NCI-H1694 treated with DMSO at 0.1 percent for 48 hours (cell line): ENCODE measurements around the gene ZNF135.

ENCODE experiments used
- DNase-seq: peaks from one replicate; lab custom pipeline; 2025; lab: John Stamatoyannopoulos, UW

The ZNF135 gene

GRCh38 chr19:58059003-58059670, at the start of gene ZNF135:
Gene ZNF135 (plus strand): TSS chr19:58059282. CDS start chr19:58060003, 721 bp downstream.
- DNase-seq, result no peak

- no peak for DNase-seq
These were observed 49.8 kb upstream of the ZNF135 start for GRCh38 chr19:58009301-58009665.

- DNase-seq, result peak; percentile 10
These were observed 49.3 kb upstream of the ZNF135 start for GRCh38 chr19:58009666-58010301.

GRCh38 chr19:58010507-58010906, 48.6 kb upstream of the ZNF135 start:
- DNase-seq, result no peak

- DNase-seq, result no peak
These were observed 44.9 kb upstream of the ZNF135 start for GRCh38 chr19:58014141-58014540.

GRCh38 chr19:58020129-58020528, 39.0 kb upstream of the ZNF135 start:
- no peak for DNase-seq

- DNase-seq, result no peak
These were observed 37.4 kb upstream of the ZNF135 start for GRCh38 chr19:58021541-58022282.

GRCh38 chr19:58022283-58022660, 36.8 kb upstream of the ZNF135 start:
- no peak for DNase-seq

GRCh38 chr19:58024661-58025060, 34.4 kb upstream of the ZNF135 start:
- DNase-seq, result no peak

- DNase-seq, result no peak
These were observed 25.2 kb upstream of the ZNF135 start, which contains the start of gene ZSCAN1 for GRCh38 chr19:58033741-58034476. Gene ZSCAN1 (plus strand): TSS chr19:58034025. CDS start chr19:58037837, 3,812 bp downstream.

- no peak for DNase-seq
These were observed 24.6 kb upstream of the ZNF135 start for GRCh38 chr19:58034477-58034793.

- DNase-seq, result no peak
These were observed 23.2 kb upstream of the ZNF135 start for GRCh38 chr19:58035863-58036262.

- no peak for DNase-seq
These were observed 21.0 kb upstream of the ZNF135 start for GRCh38 chr19:58037927-58038687.

- no peak for DNase-seq
These were observed 20.3 kb upstream of the ZNF135 start for GRCh38 chr19:58038688-58039204.

GRCh38 chr19:58040751-58041525, 18.1 kb upstream of the ZNF135 start:
- no peak for DNase-seq

- DNase-seq, result no peak
These were observed 16.4 kb upstream of the ZNF135 start for GRCh38 chr19:58042495-58043340.

- no peak for DNase-seq
These were observed 14.7 kb upstream of the ZNF135 start for GRCh38 chr19:58044391-58044790.

- no peak for DNase-seq
These were observed 14.2 kb upstream of the ZNF135 start for GRCh38 chr19:58044886-58045285.

- no peak for DNase-seq
These were observed 13.6 kb upstream of the ZNF135 start for GRCh38 chr19:58045411-58046050.
